HG03342 (cell line): Measurements from ENCODE around the gene FASTKD2.
"Not testable (repeated sequence)": the region's sequence is repeated elsewhere in the genome, so short reads cannot be mapped to it uniquely, and the experiment has no call there.

Experiments
- ATAC-seq: cut with Tn5 transposase; IDR thresholded peaks from one replicate; pipeline ENCODE4 v1.9.1; 2021; ENCODE audit warnings: mild to moderate bottlenecking, moderate library complexity; ENCODE audit not compliant: unreplicated experiment

Gene FASTKD2

DNA sequence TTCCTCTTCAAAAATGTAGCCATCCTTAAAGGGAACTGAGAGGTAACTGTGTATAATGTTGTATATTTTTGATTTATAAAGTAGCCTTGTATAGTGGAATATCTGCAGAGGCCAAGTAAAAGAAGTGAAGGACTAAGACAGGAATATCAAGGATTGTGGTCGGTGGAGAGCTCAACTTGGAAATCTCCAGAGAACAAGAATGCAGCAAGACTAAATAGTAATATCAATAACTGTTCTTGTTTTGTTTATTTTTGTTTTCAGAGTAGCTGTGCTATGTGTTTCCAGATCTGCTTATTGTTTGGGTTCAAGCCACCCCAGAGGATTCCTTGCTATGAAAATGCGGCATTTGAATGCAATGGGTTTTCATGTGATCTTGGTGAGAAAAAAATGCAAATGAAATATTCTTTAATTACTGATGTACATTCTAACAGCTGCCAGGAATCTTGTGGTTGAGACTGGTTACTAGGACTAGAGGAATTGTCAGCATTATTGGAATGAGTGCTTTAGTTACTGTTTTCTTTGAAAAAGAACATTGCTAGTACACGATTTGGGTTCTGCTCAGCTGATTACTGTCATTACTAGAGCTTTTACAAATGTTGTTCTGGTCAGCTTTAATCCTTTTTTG lies 25.0 kb downstream of the FASTKD2 start:
- ATAC-seq, result no peak

DNA sequence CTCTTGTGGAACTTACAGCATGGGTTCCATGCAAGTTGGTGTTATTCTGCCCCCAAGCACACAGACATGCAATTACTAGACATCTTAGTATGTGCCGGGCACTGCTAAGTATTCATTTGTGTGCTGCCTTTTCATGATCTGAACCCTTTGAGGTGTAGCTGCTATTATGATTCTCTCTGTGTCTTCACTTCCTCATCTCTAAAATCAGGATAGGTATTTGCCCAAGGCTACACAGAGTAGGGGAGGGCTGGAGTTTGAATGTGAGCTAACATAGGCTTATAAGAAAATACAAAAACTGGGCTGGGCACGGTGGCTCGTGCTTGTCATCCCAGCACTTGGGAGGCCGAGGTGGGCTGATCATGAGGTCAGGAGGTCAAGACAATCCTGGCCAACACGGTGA lies 27.2 kb downstream of the FASTKD2 start:
- ATAC-seq, result no peak

DNA sequence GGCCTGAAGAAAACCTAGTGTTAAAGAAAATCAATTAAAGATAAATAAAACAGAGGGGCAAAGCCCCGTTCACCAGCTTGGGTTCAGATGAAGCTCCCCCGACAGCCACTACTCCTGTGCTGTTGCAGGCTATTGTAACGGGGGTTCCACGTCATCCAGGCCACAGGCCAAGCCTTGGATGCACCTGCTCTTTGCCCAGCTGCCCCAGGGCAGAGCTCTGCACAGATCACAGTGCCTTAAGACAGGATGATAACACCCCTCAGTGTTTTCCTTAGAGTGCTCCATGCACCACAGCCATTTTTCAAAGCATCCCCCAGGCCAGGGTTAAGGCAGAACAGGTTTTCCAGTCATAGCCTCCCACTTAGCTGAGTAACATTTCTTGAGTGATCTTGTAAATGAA lies 32.0 kb downstream of the FASTKD2 start:
- no peak for ATAC-seq

DNA sequence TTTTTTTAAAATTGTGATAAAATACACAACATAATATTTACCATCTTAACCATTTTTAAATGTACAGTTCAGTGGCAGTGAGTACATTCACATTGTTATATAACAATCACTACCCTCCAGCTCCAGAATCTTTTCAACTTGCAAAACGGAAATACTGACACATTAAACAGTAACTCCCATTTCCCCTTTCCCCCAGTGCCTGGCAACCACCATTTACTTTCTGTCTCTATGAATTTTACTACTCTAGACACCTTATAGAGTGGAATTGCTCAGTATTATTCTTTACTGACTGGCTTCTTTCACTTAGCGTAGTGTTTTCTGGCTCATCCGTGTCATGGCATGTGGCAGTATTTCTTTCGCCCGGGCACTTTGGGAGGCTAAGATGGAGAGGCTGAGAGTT lies 32.6 kb downstream of the FASTKD2 start:
- ATAC-seq, result peak; percentile 77

DNA sequence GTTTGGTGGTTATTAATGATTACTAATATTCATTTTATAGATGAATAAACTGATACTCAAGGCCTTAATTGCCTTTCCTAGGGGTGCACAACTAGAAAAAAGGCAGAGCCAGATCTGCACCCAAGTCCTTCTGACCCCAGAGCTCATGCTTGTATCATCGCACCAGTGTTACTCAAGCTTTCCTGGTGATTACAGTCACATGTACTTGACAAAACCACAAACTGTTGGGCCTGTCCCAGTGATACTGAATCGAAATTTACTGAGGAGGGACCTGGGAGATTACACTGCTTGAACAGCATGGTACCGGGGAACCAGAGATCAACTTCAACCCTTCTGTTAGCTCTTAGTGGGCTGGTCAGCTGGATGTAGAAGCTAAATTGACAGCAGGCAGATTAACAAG lies 33.7 kb downstream of the FASTKD2 start:
- no peak for ATAC-seq

DNA sequence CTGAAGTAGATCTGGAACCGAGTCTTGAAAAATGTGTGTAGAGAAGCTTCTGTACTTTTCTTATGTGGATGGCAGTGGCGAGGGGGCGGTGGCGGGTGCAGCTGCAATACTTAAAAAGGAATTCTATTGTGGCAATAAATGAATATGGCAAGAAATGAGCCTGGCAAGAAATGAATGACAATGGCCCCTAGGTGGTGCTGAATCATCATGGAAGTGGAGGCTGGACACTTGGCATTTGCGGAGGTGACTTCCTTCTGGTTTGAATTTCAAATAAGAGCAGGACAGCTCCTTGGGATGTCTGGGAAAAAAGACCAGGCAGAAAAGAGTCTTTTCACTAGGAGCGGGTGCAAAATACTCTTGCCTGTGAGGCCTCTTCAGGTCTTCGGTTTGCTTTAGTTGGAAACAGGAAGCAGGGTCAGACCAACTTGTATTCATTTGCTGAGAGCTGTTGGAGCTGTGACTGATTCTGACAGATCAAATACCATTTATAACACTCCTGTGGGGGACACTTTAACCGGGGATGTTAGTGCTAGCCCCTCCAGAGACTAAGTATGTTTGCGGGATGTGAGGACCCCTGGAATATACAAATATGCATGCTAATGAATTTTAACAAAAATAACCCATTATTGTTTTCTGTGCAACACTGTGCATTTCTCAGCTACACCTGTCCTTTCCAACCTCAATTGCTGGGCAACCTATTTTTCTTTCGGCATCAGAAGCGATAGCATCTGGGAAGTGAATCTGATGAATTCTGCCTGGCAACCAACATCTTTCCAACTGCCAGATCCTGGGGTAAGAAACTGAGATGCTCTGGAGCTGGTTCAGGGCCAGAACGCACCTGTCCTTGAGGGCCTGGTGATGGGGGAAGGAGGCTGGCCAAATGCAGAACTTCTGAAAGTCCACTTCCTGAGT lies 35.4 kb downstream of the FASTKD2 start:
- peak; percentile 56 for ATAC-seq

DNA sequence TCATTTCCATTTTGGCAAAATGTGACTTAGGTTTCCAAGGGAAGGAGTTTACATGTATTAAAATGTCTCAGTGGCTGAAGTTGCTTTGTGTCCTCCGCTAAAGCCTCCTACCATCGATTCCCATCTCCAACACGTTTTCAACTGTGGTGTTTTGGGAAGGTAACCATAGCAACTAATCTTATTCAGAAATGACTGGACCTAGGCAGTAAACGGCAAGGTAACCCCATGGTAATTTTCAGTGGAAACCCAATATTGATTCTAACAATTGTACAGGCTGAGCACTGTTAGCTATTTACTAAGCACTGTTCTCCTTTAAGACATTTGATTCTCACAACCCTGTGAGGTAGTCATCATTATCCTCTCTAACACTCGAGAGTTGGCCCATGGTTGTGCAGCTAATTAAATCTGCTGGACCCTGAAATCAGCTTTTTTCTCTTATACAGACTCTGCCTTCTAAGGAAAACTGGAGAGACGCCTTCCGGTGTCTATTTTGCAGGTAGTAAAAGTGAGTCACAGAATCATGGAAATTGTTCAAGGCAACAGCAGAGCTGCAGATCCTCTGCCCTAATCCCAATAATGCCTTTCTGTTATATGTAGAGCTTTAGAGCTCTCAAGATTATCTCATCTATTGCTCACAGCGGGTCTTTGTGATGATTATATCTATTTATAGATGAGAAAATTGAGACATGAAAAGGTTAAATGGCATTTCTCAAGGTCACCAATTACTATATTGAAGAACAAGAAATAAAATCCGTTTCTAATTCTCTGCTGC lies 36.2 kb downstream of the FASTKD2 start:
- no peak for ATAC-seq

DNA sequence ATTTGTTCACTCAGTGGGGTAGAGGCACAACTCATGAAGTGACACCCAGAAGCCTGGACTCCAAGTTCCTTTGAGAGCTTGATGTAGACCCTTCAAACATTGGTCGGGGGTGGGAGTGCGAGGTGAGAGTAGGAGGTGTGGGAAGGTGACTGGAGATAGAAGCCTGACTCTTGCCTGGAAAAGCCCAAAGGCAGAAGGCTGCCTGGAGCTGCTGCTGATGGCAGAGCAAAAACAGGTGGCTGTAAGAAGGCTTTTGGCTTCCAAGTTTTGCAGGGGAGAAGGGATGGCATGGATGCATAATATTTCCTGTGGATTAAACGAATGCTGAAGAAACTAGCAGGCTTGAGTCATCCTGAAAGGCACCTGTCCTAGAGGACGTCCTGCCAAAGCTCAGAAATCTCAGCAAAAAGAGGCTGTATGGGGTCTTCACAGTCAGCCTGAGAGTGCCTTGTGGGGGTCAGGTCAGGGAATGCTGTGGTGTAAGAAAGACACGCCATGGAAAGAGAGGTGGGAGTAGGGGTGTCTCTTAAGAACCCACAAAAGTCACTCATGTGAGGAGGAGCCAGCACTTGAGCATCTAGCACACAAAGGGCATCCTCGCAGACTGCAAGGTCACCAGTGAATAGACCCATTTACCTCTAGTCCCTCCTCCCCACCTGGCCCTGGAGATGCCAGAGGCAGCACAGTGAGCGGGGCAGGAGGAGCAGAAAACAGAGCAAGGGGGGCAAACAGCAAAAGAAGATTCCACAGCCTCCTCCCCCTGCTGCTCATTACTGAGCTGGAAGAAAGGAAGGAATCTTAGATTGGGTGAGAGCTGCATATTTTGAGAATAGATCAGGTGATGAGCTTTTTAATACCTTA lies 37.5 kb downstream of the FASTKD2 start:
- ATAC-seq, result no peak

DNA sequence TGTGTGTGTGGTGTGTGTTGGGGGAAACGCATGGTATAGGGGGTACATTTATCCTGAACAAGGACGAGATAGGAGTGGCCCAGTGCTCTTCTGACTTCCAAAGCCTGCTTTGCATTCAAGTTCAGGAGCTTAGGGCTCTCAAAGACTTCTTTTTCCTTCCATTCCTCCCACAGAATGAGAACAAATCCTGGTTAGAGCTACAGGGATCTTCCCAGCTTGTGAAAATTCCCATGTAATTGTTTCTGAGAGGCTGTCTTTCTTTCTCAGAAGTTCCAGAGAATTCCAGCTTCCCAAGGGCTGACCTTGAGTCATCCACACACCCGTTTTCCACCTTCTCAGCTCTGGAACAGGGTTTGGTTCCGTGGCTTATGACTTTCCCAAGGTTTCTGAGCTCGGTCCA lies 38.9 kb downstream of the FASTKD2 start:
- no peak for ATAC-seq

DNA sequence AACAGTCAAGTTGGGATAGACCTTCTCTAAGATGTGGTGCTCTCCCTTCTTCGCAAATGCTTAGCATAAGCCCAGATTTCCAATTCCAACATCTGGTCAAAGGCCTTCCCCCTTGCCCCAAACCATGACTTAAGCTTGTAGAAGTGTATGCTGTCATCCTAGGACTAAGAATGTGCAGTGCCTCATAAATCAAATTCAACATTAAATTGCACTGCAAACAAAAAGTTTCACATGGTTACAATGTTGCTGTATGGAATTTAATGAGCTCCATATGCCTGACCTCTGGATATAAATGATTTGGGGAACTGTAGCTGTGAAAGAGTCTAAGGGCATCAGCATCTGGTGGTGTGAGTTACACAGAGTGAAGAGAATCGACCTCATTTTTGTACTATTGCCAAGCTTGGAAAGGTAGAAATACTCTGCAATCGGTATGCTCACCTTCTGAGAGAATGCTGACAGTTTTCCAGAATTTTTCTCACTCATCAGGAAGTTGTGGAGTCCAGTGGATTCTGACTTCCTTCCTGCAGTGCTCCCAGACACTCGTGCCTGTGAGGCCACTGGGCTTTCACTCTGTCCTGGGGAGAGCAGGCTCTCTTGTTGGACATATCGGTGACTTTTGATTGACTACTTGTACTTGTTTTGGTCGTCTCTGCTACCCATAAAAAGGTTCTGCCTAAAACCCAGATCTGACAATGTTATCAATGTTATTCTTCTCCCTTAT lies 40.6 kb downstream of the FASTKD2 start:
- ATAC-seq, result no peak

DNA sequence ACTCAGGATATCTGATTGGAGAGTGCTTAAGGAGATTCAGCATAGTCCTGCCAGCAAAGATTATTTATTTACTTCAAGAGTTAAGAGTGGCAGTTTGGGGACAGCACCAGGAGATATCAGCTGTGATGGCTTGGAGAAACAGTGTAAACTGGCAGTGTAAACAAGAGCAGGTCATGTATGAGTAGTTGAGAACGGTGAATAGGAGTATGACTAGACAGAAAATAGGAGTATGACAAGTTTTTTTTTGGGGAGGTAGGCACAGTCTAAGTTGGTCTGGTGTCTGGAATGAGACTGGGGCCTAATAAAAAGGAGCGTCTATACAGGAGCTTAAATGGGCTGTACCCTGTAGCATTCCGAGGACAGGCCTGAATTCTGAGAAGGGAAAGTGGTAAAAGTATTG lies 42.2 kb downstream of the FASTKD2 start:
- not testable (repeated sequence) for ATAC-seq

DNA sequence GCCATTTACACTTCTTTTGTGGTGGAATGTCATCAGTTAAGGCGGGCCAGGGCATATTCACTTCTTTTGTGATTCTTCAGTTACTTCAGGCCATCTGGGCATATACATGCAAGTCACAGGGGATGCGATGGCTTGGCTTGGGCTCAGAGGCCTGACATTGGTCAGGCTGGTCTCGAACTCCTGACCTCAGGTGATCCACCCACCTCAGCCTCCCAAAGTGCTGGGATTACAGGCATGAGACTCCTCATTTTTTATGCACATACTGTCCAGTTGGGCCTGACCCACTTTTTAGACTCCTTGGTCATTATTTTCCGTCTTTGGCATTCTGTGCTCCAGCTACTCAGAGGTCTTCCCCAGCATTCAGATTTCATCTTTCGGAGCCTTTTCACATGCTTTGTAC lies 47.1 kb downstream of the FASTKD2 start:
- not testable (repeated sequence) for ATAC-seq

DNA sequence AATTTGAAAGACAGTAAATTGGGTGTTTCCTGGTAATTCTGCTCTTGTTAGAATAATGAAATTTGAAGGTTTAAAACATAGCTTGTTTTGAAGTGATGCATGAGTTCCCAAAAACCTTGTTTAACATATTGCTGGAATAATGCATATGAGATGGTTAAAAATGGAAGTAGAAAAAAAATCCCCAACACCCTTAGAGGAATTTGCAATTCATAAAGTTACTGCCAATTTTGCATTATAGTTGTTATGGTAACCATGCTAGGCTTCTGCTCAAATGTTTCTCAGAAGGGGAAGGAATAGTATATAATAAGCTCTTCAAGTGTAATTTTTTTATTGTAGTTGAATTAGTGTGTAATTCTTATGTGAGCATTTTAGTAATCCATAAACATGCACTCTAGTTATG lies 49.1 kb downstream of the FASTKD2 start:
- no peak for ATAC-seq

DNA sequence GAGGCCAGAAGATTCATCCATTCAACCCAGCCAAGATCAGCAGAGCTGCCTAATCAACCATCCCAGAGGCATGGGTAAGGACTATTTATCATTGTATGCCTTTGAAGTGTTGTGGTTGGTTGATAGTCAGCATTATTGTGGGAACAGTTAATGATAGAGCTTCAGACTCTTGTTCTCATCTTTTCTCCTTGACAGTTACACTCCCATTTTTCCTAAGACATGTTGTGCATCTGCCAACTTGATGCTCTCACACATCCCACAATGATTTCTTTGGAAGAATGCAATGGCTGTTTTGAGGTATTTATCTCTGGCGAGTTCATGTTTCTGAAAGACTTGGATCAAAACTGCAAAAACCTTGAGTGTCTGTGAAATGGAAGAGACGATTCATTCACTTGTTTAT lies 55.4 kb downstream of the FASTKD2 start:
- no peak for ATAC-seq

DNA sequence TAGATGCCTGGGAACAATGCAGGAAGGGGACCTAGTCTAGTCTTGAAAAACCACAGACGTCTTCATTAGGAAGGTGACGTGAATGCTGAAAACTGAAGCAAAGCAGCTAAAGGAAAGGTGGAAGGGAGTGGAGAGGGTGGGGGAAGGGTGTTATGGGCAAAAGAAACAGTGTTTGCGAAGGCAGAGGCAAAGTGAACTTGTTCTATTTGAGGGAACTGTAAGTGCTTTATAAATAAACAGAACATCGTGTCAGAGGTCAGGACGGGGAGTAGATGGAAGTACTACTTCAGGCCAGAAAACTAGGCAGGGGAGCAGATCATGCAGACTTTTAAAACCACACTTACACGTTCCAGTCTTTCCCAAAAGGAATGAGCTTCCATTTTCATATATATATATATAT lies 57.8 kb downstream of the FASTKD2 start:
- ATAC-seq, result no peak

DNA sequence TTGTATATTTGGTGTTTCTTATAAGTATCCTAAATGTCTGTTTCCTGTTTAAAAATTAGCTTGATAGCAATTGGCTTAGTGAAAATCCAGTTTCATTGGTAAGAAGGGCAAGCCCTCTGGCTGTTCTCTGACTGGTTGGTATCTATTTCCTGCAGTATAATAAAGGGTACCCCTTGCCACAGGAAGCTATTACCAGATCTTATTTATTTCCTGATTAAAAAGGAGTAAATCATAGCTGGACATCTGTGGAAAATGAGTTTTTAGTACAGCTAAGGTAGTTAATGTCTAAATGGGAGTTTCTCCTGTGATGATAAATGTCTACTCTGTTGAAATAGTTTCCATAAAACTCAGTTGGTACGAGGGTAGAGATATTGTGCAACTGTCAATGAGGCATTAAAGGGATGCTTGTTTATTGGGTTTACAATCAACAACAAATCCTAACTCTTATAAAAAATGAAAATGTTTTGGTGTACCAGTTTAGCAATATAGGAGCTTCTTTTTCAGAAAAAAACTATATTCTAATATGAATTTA lies 58.7 kb downstream of the FASTKD2 start:
- no peak for ATAC-seq

DNA sequence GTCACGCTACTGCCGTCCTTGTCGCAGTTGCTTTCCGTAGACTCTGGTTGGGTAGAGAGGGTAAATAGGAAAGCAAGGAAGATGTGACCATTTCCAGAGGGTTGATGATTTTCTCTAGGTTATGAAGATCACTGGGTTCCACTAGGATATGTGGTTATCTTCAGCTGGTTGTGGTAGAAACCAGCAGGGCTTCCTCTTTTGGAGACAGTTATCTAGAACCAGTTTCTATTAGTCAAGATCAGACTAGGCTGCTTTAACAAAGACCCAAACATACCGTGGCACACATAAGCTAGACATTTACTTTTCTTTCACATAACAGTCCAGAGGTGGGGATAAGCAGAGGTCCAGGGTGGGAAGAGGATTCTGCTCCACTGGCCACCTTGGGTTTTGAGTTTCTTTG lies 59.6 kb downstream of the FASTKD2 start:
- ATAC-seq, result no peak

DNA sequence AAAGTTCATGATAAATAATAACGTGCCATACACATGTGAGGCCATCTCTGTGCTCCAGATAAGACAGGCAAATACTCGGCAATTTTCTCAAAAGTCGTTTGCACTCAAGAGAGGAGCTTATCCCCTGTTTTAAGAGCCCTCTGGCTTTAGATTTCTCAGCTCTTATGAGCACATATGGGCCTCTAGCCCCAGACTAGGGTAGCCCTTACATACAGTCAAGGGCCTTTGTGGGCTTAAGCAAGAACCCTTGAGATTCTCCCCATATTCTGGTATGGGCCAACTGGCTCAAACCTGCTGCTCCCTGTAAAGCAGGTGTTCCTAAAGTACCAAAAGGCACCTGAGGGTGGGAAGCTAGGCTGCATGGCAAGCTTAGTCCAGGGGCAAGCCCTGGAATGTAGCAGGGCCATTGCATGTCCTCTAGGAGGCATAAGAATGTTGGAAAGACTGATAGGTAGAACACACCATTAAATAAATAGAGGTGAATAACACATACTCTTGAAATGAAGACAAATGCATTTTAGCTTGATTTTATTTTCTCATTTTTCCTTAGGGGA lies 66.1 kb downstream of the FASTKD2 start:
- no peak for ATAC-seq

DNA sequence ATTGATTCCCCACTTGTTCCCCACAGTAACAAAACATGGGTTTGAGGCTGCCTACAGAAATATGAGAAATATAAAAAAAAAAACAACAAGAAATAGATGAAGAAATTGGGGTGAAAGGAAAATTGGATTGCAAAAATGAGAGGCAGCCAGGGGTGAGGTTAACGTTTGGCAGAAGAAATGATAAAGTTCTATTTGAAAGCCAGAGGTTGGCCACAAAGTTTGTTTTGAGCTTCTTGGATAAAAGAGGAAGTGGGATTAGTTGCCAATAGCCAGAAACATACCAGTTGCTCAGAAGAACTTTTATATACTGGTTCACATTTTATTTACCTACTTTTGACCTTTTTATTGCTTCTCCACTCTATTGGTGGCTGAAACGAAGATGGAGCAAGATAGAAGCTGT lies 67.5 kb downstream of the FASTKD2 start:
- ATAC-seq, result no peak

DNA sequence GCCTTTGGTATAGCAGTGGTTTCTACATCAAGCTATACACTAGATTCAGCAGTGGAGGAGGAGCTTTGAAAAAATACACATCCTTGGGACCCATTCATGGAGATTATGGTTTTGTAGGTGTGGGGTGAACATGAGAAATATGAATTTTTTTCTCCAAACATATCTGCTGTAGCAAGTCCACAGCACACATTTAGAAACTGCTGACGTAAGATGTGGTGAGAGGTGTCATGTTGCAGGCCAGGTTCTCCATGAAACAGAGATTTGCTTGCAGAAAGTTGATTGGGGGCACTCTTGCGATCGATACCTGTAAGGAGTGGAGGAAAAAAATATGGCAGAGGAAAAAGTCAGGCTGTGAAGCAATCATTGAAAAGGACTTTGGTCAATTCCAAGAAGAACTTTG lies 67.9 kb downstream of the FASTKD2 start:
- ATAC-seq, result no peak
